CD4-positive, alpha-beta memory T cell (primary cell): Measurements from ENCODE around the gene LYRM4. TPM values are rescaled to one million over a fixed set of nuclear protein-coding genes. Genes with fewer than 3 reads are reported as not detected.

Source experiments
- CTCF ChIA-PET: fragments of 350-600 bp; sonication (Branson Sonifier 250); formaldehyde crosslinking; loops from one replicate; lab custom pipeline; 2021; ENCODE audit warnings: inconsistent platforms; ENCODE audit not compliant: partially characterized antibody; lab: Charles Lee
- POLR2A ChIA-PET: fragments of 350-600 bp; sonication (Branson Sonifier 250); formaldehyde crosslinking; loops from one replicate; lab custom pipeline; 2021; ENCODE audit not compliant: partially characterized antibody; lab: Charles Lee
- DNase-seq, 5 donors: peaks; one replicate each; pipeline versions ENCODE4 v3.0.0 to v3.0.0-alpha.2; 2020 to 2022; ENCODE audit warnings: mixed read lengths in 1 of 5
- H3K27ac ChIP-seq: one replicate; pipeline ENCODE4 v1.7.0; 2013; ENCODE audit warnings: low read depth, low read length
- H3K27me3 ChIP-seq: 2 replicates; pipeline ENCODE4 v1.7.0; 2013; ENCODE audit warnings: mild to moderate bottlenecking, low read length, moderate library complexity; ENCODE audit not compliant: insufficient read depth
- H3K36me3 ChIP-seq: 2 replicates; pipeline ENCODE4 v1.7.0; 2013; ENCODE audit warnings: mild to moderate bottlenecking, low read length, moderate library complexity; ENCODE audit not compliant: insufficient read depth
- H3K4me1 ChIP-seq: 2 replicates; pipeline ENCODE4 v1.7.0; 2013; ENCODE audit warnings: mild to moderate bottlenecking, low read length, moderate library complexity; ENCODE audit not compliant: insufficient read depth
- H3K4me3 ChIP-seq, 2 donors: one replicate each; pipeline ENCODE4 v1.7.0; 2013; ENCODE audit warnings: low read length in 2 of 2, mild to moderate bottlenecking in 1 of 2
- H3K9me3 ChIP-seq, 2 donors: one replicate each; pipeline ENCODE4 v1.7.0; 2013; ENCODE audit warnings: low read length in 2 of 2, control low read depth in 1 of 2; ENCODE audit not compliant: control insufficient read depth in 1 of 2
- H3K27ac Mint-ChIP-seq, 7 donors: one replicate each; pipeline ENCODE4 v1.8.0; 2020 to 2021; ENCODE audit warnings: mixed read lengths in 7 of 7, mild to moderate bottlenecking in 6 of 7, inconsistent platforms in 3 of 7, moderate library complexity in 3 of 7
- H3K27me3 Mint-ChIP-seq, 2 donors: one replicate each; pipeline ENCODE4 v1.8.0; 2020 to 2021; ENCODE audit warnings: mixed read lengths in 2 of 2
- H3K36me3 Mint-ChIP-seq, 2 donors: one replicate each; pipeline ENCODE4 v1.8.0; 2020 to 2021; ENCODE audit warnings: mixed read lengths in 2 of 2, inconsistent platforms in 1 of 2, mild to moderate bottlenecking in 1 of 2
- H3K4me1 Mint-ChIP-seq, 4 donors: one replicate each; pipeline ENCODE4 v1.8.0; 2020 to 2021; ENCODE audit warnings: mixed read lengths in 4 of 4, mild to moderate bottlenecking in 1 of 4
- H3K4me3 Mint-ChIP-seq, 8 donors: one replicate each; pipeline ENCODE4 v1.8.0; 2020 to 2021; ENCODE audit warnings: mixed read lengths in 8 of 8, mild to moderate bottlenecking in 7 of 8, moderate library complexity in 6 of 8, inconsistent platforms in 3 of 8
- H3K9me3 Mint-ChIP-seq, 8 donors: one replicate each; pipeline ENCODE4 v1.8.0; 2020 to 2021; ENCODE audit warnings: mixed read lengths in 8 of 8, mild to moderate bottlenecking in 5 of 8, inconsistent platforms in 3 of 8, moderate library complexity in 1 of 8
- intact Hi-C: fragments of 100-400 bp; cut with micrococcal nuclease; formaldehyde crosslinking; loops from one replicate; pipeline ENCODE4 v1.15.1; 2023
- polyA plus RNA-seq, 2 donors: library from polyadenylated mRNA; unstranded; fragments of 300-500 nt; fragmentation: Illumina TruSeq; gene quantifications; one replicate each; pipeline ENCODE4 v1.2.3, GENCODE V29; 2021
- total RNA-seq, 2 experiments: library from RNA; stranded (reverse); gene quantifications; one replicate each; pipeline ENCODE4 v1.2.3, GENCODE V29; 2021

The LYRM4 gene
- total and polyA plus RNA-seq, 4 experiments from 2014 or later: 10.6 to 26.4 (median 15.2) TPM

DNA sequence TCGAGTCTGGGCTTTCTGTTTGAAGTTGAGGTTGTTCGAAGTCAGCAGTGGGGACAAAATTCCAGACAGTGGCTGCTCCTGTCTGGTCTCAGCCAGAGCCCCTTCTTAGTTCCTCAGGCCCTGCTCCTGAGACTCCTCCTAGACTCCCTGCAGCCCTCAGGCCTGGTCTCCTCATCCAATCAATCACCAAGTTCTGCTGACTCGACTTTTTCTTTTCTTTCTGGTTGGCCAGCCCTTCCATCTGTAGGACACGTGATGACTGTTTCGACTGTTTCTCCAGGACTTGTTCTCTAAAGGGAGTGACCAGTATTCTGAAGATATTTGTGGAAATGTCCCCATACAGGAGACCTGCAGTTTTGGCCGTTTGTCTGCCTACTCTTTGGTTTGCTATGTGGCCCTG is 156.1 kb downstream of the LYRM4 start:
- Mint-ChIP-seq H3K4me1 (no peaks in the 10 kb centered on the region), H3K36me3 (peaks cover 0 to 4% of the 10 kb centered on the region in 2 donors), H3K9me3 (peaks cover 0 to 4% (median 0%) of the 10 kb centered on the region in 8 donors), H3K27ac (no peak overlapping the region), H3K4me3 (no peak overlapping the region), H3K27me3 (no peaks in the 10 kb centered on the region)
- Histone ChIP-seq H3K9me3 (no peaks in the 10 kb centered on the region), H3K27ac (no peak overlapping the region), H3K4me3 (no peak overlapping the region), H3K36me3 (no peaks in the 10 kb centered on the region), H3K4me1 (no peaks in the 10 kb centered on the region), H3K27me3 (no peaks in the 10 kb centered on the region)
- POLR2A ChIA-PET: no interaction called here
- CTCF ChIA-PET: interaction anchor here (0.6 kb wide), 1 partner anchor 297 kb away, joined by 3 read pairs; no protein-coding TSS in a partner anchor
- DNase-seq: no peak
- intact Hi-C loops: no loop called here

DNA sequence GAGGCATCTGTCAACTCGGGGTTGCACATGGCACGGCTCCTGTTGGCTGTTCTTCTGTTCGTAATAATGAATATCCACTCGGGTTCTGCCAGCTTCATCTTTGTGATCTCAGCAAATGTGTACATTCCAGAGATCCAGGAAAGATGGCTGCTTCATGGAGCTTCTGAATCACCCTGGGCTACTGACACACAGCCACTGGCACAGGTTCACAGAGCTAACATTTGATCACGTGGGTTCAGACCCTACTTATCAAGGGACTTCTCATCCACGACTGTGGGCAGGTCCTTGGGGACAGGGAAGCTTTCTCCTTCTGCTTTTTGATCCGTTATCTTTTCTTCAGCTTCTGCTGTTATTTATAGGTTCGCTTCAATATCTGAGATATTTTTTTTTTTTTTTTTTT is 157.5 kb downstream of the LYRM4 start:
- no peaks in the 10 kb centered on the region for H3K36me3 ChIP-seq
- no peak overlapping the region for H3K4me3 Mint-ChIP-seq
- H3K4me1 Mint-ChIP-seq: no peaks in the 10 kb centered on the region
- H3K27ac ChIP-seq: no peak overlapping the region
- no peaks in the 10 kb centered on the region for H3K27me3 ChIP-seq
- intact Hi-C loops: no loop called here
- H3K27me3 Mint-ChIP-seq: no peaks in the 10 kb centered on the region
- H3K27ac Mint-ChIP-seq: no peak overlapping the region
- H3K9me3 ChIP-seq: no peaks in the 10 kb centered on the region
- no peak overlapping the region for H3K4me3 ChIP-seq
- peaks cover 0 to 4% of the 10 kb centered on the region in 2 donors for H3K36me3 Mint-ChIP-seq
- ChIA-PET CTCF (interaction anchor here (1.0 kb wide), 1 partner anchor 40 kb away, joined by 3 read pairs; no protein-coding TSS in a partner anchor), POLR2A (no interaction called here)
- peaks cover 0 to 4% (median 0%) of the 10 kb centered on the region in 8 donors for H3K9me3 Mint-ChIP-seq
- H3K4me1 ChIP-seq: no peaks in the 10 kb centered on the region
- DNase-seq: no peak

DNA sequence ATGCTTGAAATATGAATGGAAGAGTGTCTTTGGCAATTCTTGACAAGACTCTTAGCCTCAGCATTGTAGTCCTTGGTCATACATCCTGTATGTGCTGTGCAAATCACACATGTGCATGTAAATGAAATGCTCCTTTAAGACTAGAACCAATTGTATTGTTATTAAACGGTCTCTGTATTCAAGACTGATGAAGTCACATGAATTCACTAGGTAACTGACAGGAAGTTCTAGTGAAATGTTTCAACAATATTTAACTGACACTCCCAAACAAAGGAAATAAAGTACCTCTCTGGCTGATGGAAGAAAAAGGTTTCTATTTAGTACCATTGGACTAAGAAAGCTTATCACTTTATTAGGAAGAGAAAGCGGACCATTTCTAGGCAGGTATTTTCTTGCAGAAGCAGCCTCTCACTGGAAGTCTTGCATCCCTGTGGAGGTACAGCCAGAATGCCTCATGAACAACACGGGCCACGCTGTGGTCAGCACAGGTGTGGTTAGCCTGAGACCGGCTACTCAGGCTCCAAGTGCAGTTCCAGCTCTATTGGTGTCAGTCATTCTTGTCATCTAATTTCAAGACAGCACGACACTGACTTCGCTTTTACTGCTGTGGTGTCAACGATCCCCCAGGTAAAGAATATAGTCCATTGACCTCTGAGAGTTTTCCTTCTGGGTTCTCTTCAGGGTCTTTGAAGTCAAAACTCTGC is 158.3 kb downstream of the LYRM4 start:
- H3K27ac ChIP-seq: no peak overlapping the region
- H3K36me3 ChIP-seq: no peaks in the 10 kb centered on the region
- Mint-ChIP-seq H3K27me3 (no peaks in the 10 kb centered on the region), H3K4me3 (no peak overlapping the region), H3K27ac (no peak overlapping the region), H3K36me3 (peaks cover 0 to 4% of the 10 kb centered on the region in 2 donors), H3K9me3 (peaks cover 0 to 4% (median 0%) of the 10 kb centered on the region in 8 donors), H3K4me1 (no peaks in the 10 kb centered on the region)
- intact Hi-C loops: no loop called here
- no peak overlapping the region for H3K4me3 ChIP-seq
- no peaks in the 10 kb centered on the region for H3K4me1 ChIP-seq
- no peak for DNase-seq
- POLR2A ChIA-PET: no interaction called here
- no peaks in the 10 kb centered on the region for H3K9me3 ChIP-seq
- no peaks in the 10 kb centered on the region for H3K27me3 ChIP-seq
- CTCF ChIA-PET: no interaction called here

DNA sequence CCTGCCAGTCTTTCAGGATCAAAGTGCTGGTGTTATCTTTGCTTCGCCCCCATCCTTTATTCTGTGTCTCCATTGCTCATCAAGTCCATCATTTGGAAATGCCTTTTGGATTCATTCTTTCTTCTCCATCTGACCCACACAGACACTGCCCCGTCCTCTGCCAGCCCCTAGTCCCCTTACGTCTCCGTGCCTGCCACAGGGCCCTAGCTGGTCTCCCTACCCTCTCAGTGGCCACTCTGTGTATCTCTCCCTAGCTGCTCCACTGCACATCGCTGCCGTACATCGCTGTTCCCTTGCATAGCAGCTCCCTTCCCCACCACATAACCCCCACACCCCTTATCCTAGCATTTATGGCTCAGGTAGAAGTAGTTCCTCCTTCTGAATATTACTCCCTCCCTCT is 159.9 kb downstream of the LYRM4 start:
- Mint-ChIP-seq H3K36me3 (peaks cover 0 to under 1% of the 10 kb centered on the region in 2 donors), H3K27ac (no peak overlapping the region), H3K4me3 (no peak overlapping the region), H3K4me1 (no peaks in the 10 kb centered on the region), H3K9me3 (peaks cover 0 to 4% (median 0%) of the 10 kb centered on the region in 8 donors), H3K27me3 (no peaks in the 10 kb centered on the region)
- H3K36me3 ChIP-seq: no peaks in the 10 kb centered on the region
- H3K27ac ChIP-seq: no peak overlapping the region
- intact Hi-C loops: no loop called here
- ChIA-PET POLR2A (no interaction called here), CTCF (no interaction called here)
- no peaks in the 10 kb centered on the region for H3K9me3 ChIP-seq
- no peaks in the 10 kb centered on the region for H3K27me3 ChIP-seq
- H3K4me3 ChIP-seq: no peak overlapping the region
- no peaks in the 10 kb centered on the region for H3K4me1 ChIP-seq
- DNase-seq: no peak

DNA sequence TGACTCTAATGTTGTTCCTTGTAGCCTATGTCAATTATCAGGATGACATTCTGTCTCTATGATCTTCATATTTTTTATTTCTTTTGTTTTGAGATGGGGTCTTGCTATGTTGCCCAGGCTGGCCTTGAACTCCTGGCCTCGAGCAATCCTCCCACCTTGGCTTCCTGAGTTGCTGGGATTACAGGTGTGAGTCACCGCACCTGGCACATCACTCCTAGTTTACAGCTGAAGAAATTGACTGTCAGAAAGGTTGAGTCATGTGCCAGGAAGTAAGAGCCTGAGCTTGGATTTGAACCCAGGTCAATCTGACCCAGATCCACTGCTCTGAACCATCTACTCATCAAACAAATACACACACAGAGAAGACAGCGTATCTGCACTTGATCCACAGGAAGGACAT is 161.2 kb downstream of the LYRM4 start:
- no peak overlapping the region for H3K27ac Mint-ChIP-seq
- intact Hi-C loops: no loop called here
- H3K4me3 Mint-ChIP-seq: no peak overlapping the region
- H3K9me3 Mint-ChIP-seq: peaks cover 0 to 4% (median 0%) of the 10 kb centered on the region in 8 donors
- no peaks in the 10 kb centered on the region for H3K36me3 ChIP-seq
- no peak overlapping the region for H3K27ac ChIP-seq
- peaks cover 0 to 1% of the 10 kb centered on the region in 2 donors for H3K27me3 Mint-ChIP-seq
- no peak overlapping the region for H3K4me3 ChIP-seq
- POLR2A ChIA-PET: no interaction called here
- H3K9me3 ChIP-seq: no peaks in the 10 kb centered on the region
- CTCF ChIA-PET: no interaction called here
- H3K27me3 ChIP-seq: no peaks in the 10 kb centered on the region
- no peak for DNase-seq
- H3K4me1 Mint-ChIP-seq: no peaks in the 10 kb centered on the region
- no peaks in the 10 kb centered on the region for H3K4me1 ChIP-seq
- H3K36me3 Mint-ChIP-seq: no peaks in the 10 kb centered on the region

DNA sequence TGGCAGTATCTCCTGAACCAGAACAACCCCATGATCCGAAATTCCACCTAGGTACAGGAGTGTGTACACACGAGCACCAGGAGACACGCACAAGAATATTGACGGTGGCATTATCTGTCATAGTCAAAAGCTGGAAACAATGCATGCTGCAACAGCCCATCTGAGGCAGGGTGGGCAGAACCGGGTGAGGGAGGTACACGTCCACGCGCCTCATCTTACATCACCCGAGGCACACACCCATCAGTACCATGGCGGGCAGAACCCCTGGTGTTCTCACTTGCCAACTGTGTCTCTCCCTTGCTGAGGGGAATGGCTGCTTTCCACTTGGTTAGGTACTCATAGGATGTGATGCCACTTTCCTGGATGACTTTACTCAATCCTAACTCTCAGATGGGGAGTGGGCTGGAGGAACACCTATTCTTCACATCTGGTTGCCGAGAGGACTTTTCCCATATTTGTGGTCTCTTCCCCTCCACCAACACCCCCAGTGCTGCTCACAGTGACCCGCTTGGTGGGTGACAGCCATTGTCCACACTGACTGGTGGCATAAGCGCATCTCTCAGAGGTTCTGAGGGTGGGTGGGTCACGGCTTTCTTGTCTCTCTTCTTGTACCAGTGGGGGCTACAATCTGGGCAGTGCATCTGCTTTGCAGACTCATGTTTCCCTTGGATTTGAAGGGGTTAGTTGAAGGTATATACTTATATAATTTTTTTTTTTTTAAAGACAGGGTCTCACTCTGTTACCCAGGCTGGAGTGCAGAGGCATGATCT is 162.1 kb downstream of the LYRM4 start:
- Mint-ChIP-seq H3K27me3 (peaks cover 0 to 7% of the 10 kb centered on the region in 2 donors), H3K9me3 (peaks cover 0 to 4% (median 0%) of the 10 kb centered on the region in 8 donors), H3K4me1 (no peaks in the 10 kb centered on the region), H3K27ac (no peak overlapping the region), H3K4me3 (no peak overlapping the region), H3K36me3 (no peaks in the 10 kb centered on the region)
- no peaks in the 10 kb centered on the region for H3K36me3 ChIP-seq
- no peaks in the 10 kb centered on the region for H3K9me3 ChIP-seq
- H3K4me1 ChIP-seq: no peaks in the 10 kb centered on the region
- CTCF ChIA-PET: no interaction called here
- no peaks in the 10 kb centered on the region for H3K27me3 ChIP-seq
- no peak overlapping the region for H3K27ac ChIP-seq
- no peak overlapping the region for H3K4me3 ChIP-seq
- intact Hi-C loops: no loop called here
- DNase-seq: no peak
- POLR2A ChIA-PET: no interaction called here

GRCh38 chr6:5096482-5096881 is 164.3 kb downstream of the LYRM4 start:
- DNase-seq: no peak
- H3K4me1 ChIP-seq: no peaks in the 10 kb centered on the region
- Mint-ChIP-seq H3K4me1 (peaks cover 0 to 5% (median under 1%) of the 10 kb centered on the region in 4 donors), H3K27me3 (peaks cover 9 to 12% of the 10 kb centered on the region in 2 donors), H3K4me3 (no peak overlapping the region), H3K36me3 (no peaks in the 10 kb centered on the region), H3K27ac (no peak overlapping the region), H3K9me3 (no peaks in the 10 kb centered on the region)
- H3K27ac ChIP-seq: no peak overlapping the region
- POLR2A ChIA-PET: no interaction called here
- no peak overlapping the region for H3K4me3 ChIP-seq
- no peaks in the 10 kb centered on the region for H3K27me3 ChIP-seq
- CTCF ChIA-PET: interaction anchor here (1.1 kb wide), 1 partner anchor 14 kb away, joined by 3 read pairs; no protein-coding TSS in a partner anchor
- no peaks in the 10 kb centered on the region for H3K9me3 ChIP-seq
- no peaks in the 10 kb centered on the region for H3K36me3 ChIP-seq
- intact Hi-C loops: no loop called here
